Stimulated activated CD4-positive, alpha-beta T cell treated with anti-CD3 and anti-CD28 coated beads, Interleukin-4, amount 100 ng/mL, for 48 hours (primary cell): ENCODE results near the gene JAKMIP1.
"Not testable (repeated sequence)": the region's sequence is repeated elsewhere in the genome, so short reads cannot be mapped to it uniquely, and the experiment has no call there.

ENCODE experiments used
- DNase-seq, 2 donors: peaks; one replicate each; pipeline ENCODE4 v3.0.0-alpha.2; 2020; ENCODE audit warnings: low read depth in 2 of 2

JAKMIP1 gene

GRCh38 chr4:6013564-6013963, 186.8 kb downstream of the JAKMIP1 start:
- no peak for DNase-seq

GRCh38 chr4:6012200-6012599, 188.1 kb downstream of the JAKMIP1 start:
- no peak for DNase-seq

- DNase-seq, result no peak
Observed at GRCh38 chr4:6011686-6012085, 188.7 kb downstream of the JAKMIP1 start.

- DNase-seq, result no peak
Observed at GRCh38 chr4:6011271-6011671, 189.1 kb downstream of the JAKMIP1 start.

- DNase-seq, result no peak
Observed at GRCh38 chr4:6010789-6011188, 189.6 kb downstream of the JAKMIP1 start.

- DNase-seq, result no peak
Observed at GRCh38 chr4:6009452-6009851, 190.9 kb downstream of the JAKMIP1 start.

- no peak for DNase-seq
Observed at GRCh38 chr4:6008766-6009385, 191.5 kb downstream of the JAKMIP1 start.

GRCh38 chr4:6008092-6008551, 192.2 kb downstream of the JAKMIP1 start:
- DNase-seq, result no peak

- DNase-seq, result no peak
Observed at GRCh38 chr4:6005175-6005574, 195.2 kb downstream of the JAKMIP1 start.

- DNase-seq, result not testable (repeated sequence)
Observed at GRCh38 chr4:6003485-6003884, 196.9 kb downstream of the JAKMIP1 start.

- no peak for DNase-seq
Observed at GRCh38 chr4:6002926-6003325, 197.4 kb downstream of the JAKMIP1 start.

GRCh38 chr4:6002492-6002833, 197.9 kb downstream of the JAKMIP1 start:
- no peak for DNase-seq

- DNase-seq, result no peak
Observed at GRCh38 chr4:6001680-6002491, 198.5 kb downstream of the JAKMIP1 start.

- DNase-seq, result no peak
Observed at GRCh38 chr4:5999830-6000365, 200.5 kb downstream of the JAKMIP1 start.

GRCh38 chr4:5999356-5999755, 201.0 kb downstream of the JAKMIP1 start:
- DNase-seq, result no peak

GRCh38 chr4:5998333-5998936, 201.9 kb downstream of the JAKMIP1 start:
- peak; percentile 15 to 22 for DNase-seq

GRCh38 chr4:5996641-5997040, 203.7 kb downstream of the JAKMIP1 start:
- no peak for DNase-seq

GRCh38 chr4:5995901-5996623, 204.3 kb downstream of the JAKMIP1 start:
- no peak for DNase-seq

- DNase-seq, result no peak
Observed at GRCh38 chr4:5993876-5994811, 206.2 kb downstream of the JAKMIP1 start.

- DNase-seq, result not testable (repeated sequence)
Observed at GRCh38 chr4:5993346-5993745, 207.0 kb downstream of the JAKMIP1 start.

GRCh38 chr4:5992828-5993321, 207.5 kb downstream of the JAKMIP1 start:
- DNase-seq, result no peak
